CD8-positive, alpha-beta memory T cell (primary cell): ENCODE measurements around the gene TMEM220. TPM values are rescaled to one million over a fixed set of nuclear protein-coding genes. Genes with fewer than 3 reads are reported as not detected.
"Not testable (repeated sequence)": the region's sequence is repeated elsewhere in the genome, so short reads cannot be mapped to it uniquely, and the experiment has no call there.

Source experiments
- CTCF ChIA-PET: fragments of 350-600 bp; sonication (Branson Sonifier 250); formaldehyde crosslinking; loops from one replicate; lab custom pipeline; 2021; ENCODE audit warnings: antibody characterized with exemption; lab: Charles Lee
- POLR2A ChIA-PET: fragments of 350-600 bp; sonication (Branson Sonifier 250); formaldehyde crosslinking; loops from one replicate; lab custom pipeline; 2021; ENCODE audit warnings: antibody characterized with exemption; lab: Charles Lee
- DNase-seq, 5 donors: peaks; one replicate each; pipeline versions ENCODE4 v3.0.0 to v3.0.0-alpha.2; 2020 to 2022; ENCODE audit warnings: mixed read lengths in 1 of 5
- H3K27ac ChIP-seq: one replicate; pipeline ENCODE4 v1.7.0; 2013; ENCODE audit warnings: low read depth, mild to moderate bottlenecking, low read length, moderate library complexity
- H3K27me3 ChIP-seq: 2 replicates; pipeline ENCODE4 v1.7.0; 2013; ENCODE audit warnings: low read length, mild to moderate bottlenecking; ENCODE audit not compliant: insufficient read depth, poor library complexity, severe bottlenecking
- H3K36me3 ChIP-seq: 2 replicates; pipeline ENCODE4 v1.7.0; 2013; ENCODE audit warnings: mild to moderate bottlenecking, low read length, moderate library complexity; ENCODE audit not compliant: insufficient read depth
- H3K4me1 ChIP-seq: 2 replicates; pipeline ENCODE4 v1.7.0; 2013; ENCODE audit warnings: mild to moderate bottlenecking, low read length, moderate library complexity; ENCODE audit not compliant: insufficient read depth
- H3K4me3 ChIP-seq: 2 replicates; pipeline ENCODE4 v1.7.0; 2013; ENCODE audit warnings: mild to moderate bottlenecking, low read length
- H3K9me3 ChIP-seq: 2 replicates; pipeline ENCODE4 v1.7.0; 2013; ENCODE audit warnings: mild to moderate bottlenecking, low read length
- H3K27ac Mint-ChIP-seq, 8 donors: one replicate each; pipeline ENCODE4 v1.8.0; 2020 to 2021; ENCODE audit warnings: mixed read lengths in 8 of 8, mild to moderate bottlenecking in 6 of 8, inconsistent platforms in 3 of 8, moderate library complexity in 3 of 8
- H3K27me3 Mint-ChIP-seq, 2 donors: one replicate each; pipeline ENCODE4 v1.8.0; 2020 to 2021; ENCODE audit warnings: mixed read lengths in 2 of 2, mild to moderate bottlenecking in 1 of 2, moderate library complexity in 1 of 2
- H3K36me3 Mint-ChIP-seq, 3 donors: one replicate each; pipeline ENCODE4 v1.8.0; 2020 to 2021; ENCODE audit warnings: mixed read lengths in 3 of 3, inconsistent platforms in 1 of 3, mild to moderate bottlenecking in 1 of 3
- H3K4me1 Mint-ChIP-seq, 3 donors: one replicate each; pipeline ENCODE4 v1.8.0; 2020 to 2021; ENCODE audit warnings: mixed read lengths in 3 of 3, inconsistent platforms in 1 of 3, mild to moderate bottlenecking in 1 of 3
- H3K4me3 Mint-ChIP-seq, 7 donors: one replicate each; pipeline ENCODE4 v1.8.0; 2020 to 2021; ENCODE audit warnings: mixed read lengths in 7 of 7, mild to moderate bottlenecking in 6 of 7, moderate library complexity in 4 of 7, inconsistent platforms in 2 of 7
- H3K9me3 Mint-ChIP-seq, 5 donors: one replicate each; pipeline ENCODE4 v1.8.0; 2020 to 2022; ENCODE audit warnings: mixed read lengths in 5 of 5, mild to moderate bottlenecking in 3 of 5, moderate library complexity in 2 of 5, inconsistent platforms in 1 of 5
- polyA plus RNA-seq: library from polyadenylated mRNA; unstranded; fragments of 300-500 nt; fragmentation: Illumina TruSeq; gene quantifications from one replicate; pipeline ENCODE4 v1.2.3, GENCODE V29; 2021
- total RNA-seq, 2 experiments: library from RNA; stranded (reverse); gene quantifications; one replicate each; pipeline ENCODE4 v1.2.3, GENCODE V29; 2021

The TMEM220 gene
- total and polyA plus RNA-seq, 3 experiments from 2014 or later, result 0.55 to 1.4 (median 1.1) TPM

DNA sequence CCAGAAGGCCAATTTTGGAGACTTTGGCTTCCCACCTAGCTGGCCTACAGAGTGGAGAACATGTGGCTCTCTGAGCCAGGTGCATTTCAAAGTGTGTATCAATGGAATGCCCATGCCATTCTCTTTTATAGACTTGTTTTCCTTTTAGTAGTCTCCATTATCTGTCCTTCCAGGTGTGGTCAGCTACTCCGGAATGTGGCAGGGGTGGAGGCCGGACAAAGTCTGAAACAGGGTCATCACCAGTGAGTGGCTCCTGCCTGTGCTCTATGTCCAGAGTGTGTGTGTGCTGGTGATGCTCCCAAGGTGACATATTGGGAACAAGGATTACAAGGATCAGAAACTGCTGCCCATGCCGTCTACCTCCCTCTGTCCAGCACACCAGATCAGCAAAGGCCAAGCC is 3.8 kb upstream of the TMEM220 start:
- H3K4me3 Mint-ChIP-seq, result no peak overlapping the region
- H3K36me3 Mint-ChIP-seq, result no peaks in the 10 kb centered on the region
- no peak overlapping the region for H3K27ac Mint-ChIP-seq
- H3K27me3 Mint-ChIP-seq, result peaks cover 7 to 35% of the 10 kb centered on the region in 2 donors
- H3K27me3 ChIP-seq, result no peaks in the 10 kb centered on the region
- CTCF ChIA-PET, result no interaction called here
- H3K4me1 ChIP-seq, result peaks cover 17% of the 10 kb centered on the region
- H3K9me3 ChIP-seq, result no peaks in the 10 kb centered on the region
- no peaks in the 10 kb centered on the region for H3K36me3 ChIP-seq
- H3K4me3 ChIP-seq, result no peak overlapping the region
- H3K9me3 Mint-ChIP-seq, result no peaks in the 10 kb centered on the region
- POLR2A ChIA-PET, result no interaction called here
- no peak for DNase-seq
- H3K4me1 Mint-ChIP-seq, result peaks cover 9 to 16% (median 13%) of the 10 kb centered on the region in 3 donors
- no peak overlapping the region for H3K27ac ChIP-seq

DNA sequence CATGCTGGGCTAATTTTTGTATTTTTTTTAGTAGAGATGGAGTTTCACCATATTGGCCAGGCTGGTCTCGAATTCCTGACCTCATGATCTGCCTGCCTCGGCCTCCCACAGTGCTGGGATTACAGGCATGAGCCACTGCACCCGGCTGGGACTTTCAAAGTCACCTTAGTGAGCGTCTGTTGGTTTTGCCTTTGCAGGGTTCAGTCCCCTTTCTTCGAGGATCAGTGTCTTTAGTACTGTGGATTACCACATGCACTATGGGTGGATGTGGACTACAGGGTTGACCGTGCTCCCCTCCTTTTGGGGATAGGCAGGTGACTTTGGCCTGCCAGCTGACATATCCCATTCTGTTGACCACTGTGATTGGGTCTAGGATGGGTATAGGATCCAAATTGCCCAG is 2.3 kb upstream of the TMEM220 start:
- DNase-seq, H3K9me3 Mint-ChIP-seq, H3K4me3 ChIP-seq, H3K36me3 Mint-ChIP-seq, H3K9me3 ChIP-seq, CTCF ChIA-PET, H3K27me3 ChIP-seq, H3K36me3 ChIP-seq, H3K27ac Mint-ChIP-seq, H3K27ac ChIP-seq: not testable (repeated sequence)
- Mint-ChIP-seq H3K4me3 (peak overlapping the region in 1 of 7 donors; percentile 40), H3K27me3 (peaks cover 5 to 29% of the 10 kb centered on the region in 2 donors), H3K4me1 (peaks cover 8 to 14% (median 10%) of the 10 kb centered on the region in 3 donors)
- peaks cover 13% of the 10 kb centered on the region for H3K4me1 ChIP-seq
- POLR2A ChIA-PET, result interaction anchor here (0.8 kb wide), 1 partner anchor 78 kb away, joined by 3 read pairs; no protein-coding TSS in a partner anchor

DNA sequence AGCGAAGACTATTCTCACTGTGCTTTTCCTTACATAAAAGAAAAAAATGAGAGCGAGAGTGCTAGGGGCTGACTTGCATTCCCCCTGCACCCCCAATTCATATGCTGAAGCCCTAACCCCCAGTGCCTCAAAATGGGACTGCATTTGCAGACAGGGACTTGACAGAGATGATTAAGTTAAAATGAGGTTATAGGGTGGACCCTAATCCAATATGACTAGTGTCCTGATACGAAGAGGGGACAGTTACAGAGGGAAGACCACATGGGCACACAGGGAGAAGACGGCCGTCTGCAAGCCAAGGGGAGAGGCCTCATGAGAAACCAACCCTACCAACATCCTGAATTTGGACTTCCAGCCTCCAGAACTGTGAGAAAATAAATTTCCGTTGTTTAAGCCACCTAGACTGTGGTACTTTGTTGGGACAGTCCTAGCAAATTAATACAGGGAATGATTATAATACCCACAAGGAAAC is 1.6 kb upstream of the TMEM220 start:
- Histone ChIP-seq H3K27ac (no peak overlapping the region), H3K4me3 (no peak overlapping the region), H3K27me3 (no peaks in the 10 kb centered on the region), H3K9me3 (no peaks in the 10 kb centered on the region), H3K4me1 (peaks cover 10% of the 10 kb centered on the region), H3K36me3 (no peaks in the 10 kb centered on the region)
- peak overlapping the region; percentile 56 to 92 (median 87) for H3K4me3 Mint-ChIP-seq
- ChIA-PET POLR2A (interaction anchor here (0.8 kb wide), 1 partner anchor 78 kb away, joined by 3 read pairs; no protein-coding TSS in a partner anchor), CTCF (no interaction called here)
- no peak overlapping the region for H3K27ac Mint-ChIP-seq
- H3K27me3 Mint-ChIP-seq, result peaks cover 5 to 25% of the 10 kb centered on the region in 2 donors
- peaks cover 6 to 11% (median 8%) of the 10 kb centered on the region in 3 donors for H3K4me1 Mint-ChIP-seq
- no peaks in the 10 kb centered on the region for H3K9me3 Mint-ChIP-seq
- no peaks in the 10 kb centered on the region for H3K36me3 Mint-ChIP-seq
- DNase-seq, result no peak

DNA sequence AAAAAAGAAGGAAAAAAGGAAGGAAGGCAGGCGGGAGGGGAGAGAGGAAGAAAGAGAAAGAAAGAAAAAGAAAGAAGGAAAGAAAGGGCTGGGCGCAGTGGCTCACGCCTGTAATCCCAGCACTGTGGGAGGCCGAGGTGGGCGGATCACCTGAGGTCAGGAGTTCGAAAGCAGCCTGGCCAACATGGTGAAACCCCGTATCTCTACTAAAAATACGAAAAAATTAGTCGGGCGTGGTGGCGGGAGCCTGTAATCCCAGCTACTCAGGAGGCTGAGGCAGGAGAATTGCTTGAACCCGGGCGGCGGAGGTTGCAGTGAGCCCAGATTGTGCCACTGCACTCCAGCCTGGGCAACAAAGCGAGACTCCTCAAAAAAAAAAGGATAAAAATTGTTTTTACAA is 424 bp upstream of the TMEM220 start:
- peak overlapping the region; percentile 47 for H3K4me3 ChIP-seq
- H3K27ac ChIP-seq, H3K9me3 Mint-ChIP-seq, H3K27me3 ChIP-seq, CTCF ChIA-PET, H3K36me3 ChIP-seq, H3K9me3 ChIP-seq, H3K36me3 Mint-ChIP-seq: not testable (repeated sequence)
- Mint-ChIP-seq H3K4me3 (peak overlapping the region; percentile 80 to 92 (median 87)), H3K27me3 (peaks cover 5 to 23% of the 10 kb centered on the region in 2 donors), H3K27ac (peak overlapping the region in 3 of 8 donors; percentile 17 to 38 (median 37)), H3K4me1 (peaks cover 6 to 11% (median 8%) of the 10 kb centered on the region in 3 donors)
- POLR2A ChIA-PET, result interaction anchor here (1.5 kb wide), 1 partner anchor 30 kb away, joined by 3 read pairs; no protein-coding TSS in a partner anchor
- peak in 1 of 5 donors; percentile 15 for DNase-seq
- peaks cover 10% of the 10 kb centered on the region for H3K4me1 ChIP-seq

DNA sequence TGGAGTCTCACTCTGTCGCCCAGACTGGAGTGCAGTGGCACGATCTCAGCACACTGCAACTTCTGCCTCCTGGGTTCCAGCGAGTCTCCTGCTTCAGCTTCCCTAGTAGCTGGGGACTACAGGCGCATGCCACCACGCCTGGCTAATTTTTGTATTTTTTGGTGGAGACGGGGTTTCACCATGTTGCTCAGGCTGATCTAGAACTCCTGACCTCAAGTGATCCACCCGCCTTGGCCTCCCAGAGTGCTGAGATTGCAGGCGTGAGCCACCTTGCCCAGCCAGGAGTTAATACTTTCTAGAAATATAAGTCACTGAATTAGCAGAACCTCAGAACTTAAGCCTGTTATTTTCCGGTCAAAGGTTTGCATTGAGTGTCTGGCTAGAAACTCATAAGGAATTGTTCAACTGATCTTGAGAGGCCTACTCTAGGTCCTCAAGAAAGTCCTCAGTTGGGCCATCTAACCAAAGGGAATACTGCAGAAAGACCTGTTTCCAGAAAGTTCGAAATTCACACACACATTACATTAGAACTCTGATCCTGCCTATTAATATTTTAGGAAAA is 1.4 kb downstream of the TMEM220 start:
- CTCF ChIA-PET, result no interaction called here
- Mint-ChIP-seq H3K4me1 (peaks cover 6 to 11% (median 8%) of the 10 kb centered on the region in 3 donors), H3K9me3 (no peaks in the 10 kb centered on the region), H3K36me3 (no peaks in the 10 kb centered on the region), H3K27ac (peak overlapping the region in 1 of 8 donors; percentile 55), H3K27me3 (peaks cover 4 to 17% of the 10 kb centered on the region in 2 donors), H3K4me3 (peak overlapping the region in 5 of 7 donors; percentile 42 to 88 (median 78))
- POLR2A ChIA-PET, result no interaction called here
- Histone ChIP-seq H3K27ac (no peak overlapping the region), H3K4me3 (no peak overlapping the region), H3K9me3 (no peaks in the 10 kb centered on the region), H3K4me1 (peaks cover 10% of the 10 kb centered on the region), H3K27me3 (no peaks in the 10 kb centered on the region), H3K36me3 (no peaks in the 10 kb centered on the region)
- no peak for DNase-seq

DNA sequence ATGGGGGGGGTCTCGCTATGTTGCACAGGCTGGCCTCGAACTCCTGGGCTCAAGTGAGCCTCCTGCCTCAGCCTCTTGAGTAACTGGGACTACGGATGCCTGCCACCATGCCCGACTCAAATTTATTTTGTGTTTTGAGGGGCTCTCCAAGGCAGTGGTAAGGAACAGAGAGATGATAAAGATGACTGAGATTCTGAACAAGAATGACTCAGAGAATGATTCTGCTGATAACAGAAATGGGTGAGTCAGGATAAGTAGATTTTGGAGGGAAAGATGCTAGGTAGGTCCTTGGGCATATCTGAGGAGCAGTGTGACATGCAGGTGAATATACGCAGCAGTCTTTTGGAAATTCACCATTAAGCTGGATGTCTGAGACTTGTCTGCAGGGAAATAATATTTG is 2.6 kb downstream of the TMEM220 start:
- Histone ChIP-seq H3K9me3 (no peaks in the 10 kb centered on the region), H3K36me3 (no peaks in the 10 kb centered on the region), H3K4me3 (no peak overlapping the region), H3K27me3 (no peaks in the 10 kb centered on the region), H3K4me1 (peaks cover 10% of the 10 kb centered on the region), H3K27ac (no peak overlapping the region)
- H3K4me1 Mint-ChIP-seq, result peaks cover 6 to 11% (median 8%) of the 10 kb centered on the region in 3 donors
- peaks cover 4 to 11% of the 10 kb centered on the region in 2 donors for H3K27me3 Mint-ChIP-seq
- no peaks in the 10 kb centered on the region for H3K36me3 Mint-ChIP-seq
- H3K9me3 Mint-ChIP-seq, result no peaks in the 10 kb centered on the region
- peak overlapping the region in 2 of 7 donors; percentile 6 to 83 for H3K4me3 Mint-ChIP-seq
- POLR2A ChIA-PET, result no interaction called here
- no peak overlapping the region for H3K27ac Mint-ChIP-seq
- DNase-seq, result no peak
- CTCF ChIA-PET, result interaction anchor here (1.4 kb wide), 1 partner anchor 81 kb away, joined by 3 read pairs; no protein-coding TSS in a partner anchor

DNA sequence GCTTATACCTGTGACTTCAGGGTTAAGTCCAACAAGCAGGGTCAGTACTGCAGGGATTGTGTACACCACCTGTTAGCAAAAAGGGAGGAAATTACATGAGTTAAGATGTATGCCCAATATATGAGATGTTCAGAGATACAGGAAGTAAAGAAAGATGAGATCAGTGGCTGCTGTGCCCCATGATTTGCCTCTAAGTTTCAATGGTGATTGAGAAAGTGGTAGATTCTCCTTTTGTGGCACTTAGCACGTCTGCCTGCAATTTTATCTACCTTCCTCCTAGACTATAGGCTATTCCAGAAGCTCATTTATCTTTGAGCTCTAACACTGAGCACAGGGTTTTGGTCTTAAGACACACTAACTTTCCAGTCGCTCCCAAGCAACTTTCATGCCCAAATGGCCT is 3.6 kb downstream of the TMEM220 start:
- Mint-ChIP-seq H3K27ac (no peak overlapping the region), H3K9me3 (no peaks in the 10 kb centered on the region), H3K27me3 (peaks cover 3 to 6% of the 10 kb centered on the region in 2 donors), H3K4me3 (peak overlapping the region in 1 of 7 donors; percentile 15), H3K36me3 (no peaks in the 10 kb centered on the region), H3K4me1 (peaks cover 6 to 11% (median 8%) of the 10 kb centered on the region in 3 donors)
- no peak overlapping the region for H3K27ac ChIP-seq
- DNase-seq, result no peak
- H3K36me3 ChIP-seq, result no peaks in the 10 kb centered on the region
- ChIA-PET CTCF (interaction anchor here (1.4 kb wide), 1 partner anchor 80 kb away, joined by 3 read pairs; no protein-coding TSS in a partner anchor), POLR2A (no interaction called here)
- H3K4me1 ChIP-seq, result peaks cover 10% of the 10 kb centered on the region
- H3K9me3 ChIP-seq, result no peaks in the 10 kb centered on the region
- no peaks in the 10 kb centered on the region for H3K27me3 ChIP-seq
- no peak overlapping the region for H3K4me3 ChIP-seq

DNA sequence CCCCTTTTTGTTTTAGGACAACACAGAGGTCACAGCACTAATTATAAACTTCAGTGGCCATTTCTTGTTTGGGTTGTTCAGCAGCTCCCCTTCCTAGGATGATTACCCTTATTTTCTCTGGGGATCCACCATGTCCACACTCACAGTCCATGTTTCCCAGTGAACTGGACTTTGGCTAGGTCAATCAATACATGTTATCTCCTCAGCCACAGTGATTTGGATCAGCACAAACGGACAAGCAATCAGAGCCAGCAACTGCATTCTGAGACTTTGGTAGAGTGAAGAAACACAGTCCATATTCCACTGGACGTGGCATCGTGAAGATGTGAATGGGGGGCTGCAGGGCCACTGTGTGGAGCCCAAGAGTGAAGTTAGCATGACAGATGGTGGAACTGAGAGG is 4.6 kb downstream of the TMEM220 start:
- Histone ChIP-seq H3K4me3 (no peak overlapping the region), H3K4me1 (peaks cover 6% of the 10 kb centered on the region), H3K36me3 (no peaks in the 10 kb centered on the region), H3K27me3 (no peaks in the 10 kb centered on the region), H3K9me3 (no peaks in the 10 kb centered on the region), H3K27ac (no peak overlapping the region)
- no peak for DNase-seq
- H3K4me1 Mint-ChIP-seq, result peaks cover 0 to 3% (median 3%) of the 10 kb centered on the region in 3 donors
- ChIA-PET CTCF (no interaction called here), POLR2A (no interaction called here)
- no peaks in the 10 kb centered on the region for H3K9me3 Mint-ChIP-seq
- H3K36me3 Mint-ChIP-seq, result no peaks in the 10 kb centered on the region
- H3K4me3 Mint-ChIP-seq, result no peak overlapping the region
- peak overlapping the region in 2 of 8 donors; percentile 4 to 32 for H3K27ac Mint-ChIP-seq
- H3K27me3 Mint-ChIP-seq, result peaks cover 0 to 3% of the 10 kb centered on the region in 2 donors
